ENCODE data around the gene XYLT1. TPM values are rescaled to one million over a fixed set of nuclear protein-coding genes. Genes with fewer than 3 reads are reported as not detected.

The XYLT1 gene
- total and polyA plus RNA-seq, 2 experiments from 2014 or later = 4.5 to 26.3 TPM

- H3K4me2 ChIP-seq (ENCODE audit: unreplicated experiment) = no peak overlapping the region
- no peaks in the 10 kb centered on the region for H3K4me1 ChIP-seq (ENCODE audit: insufficient read depth)
- H2AFZ ChIP-seq = no peak overlapping the region
- DNase-seq = no peak
- H3K9me2 ChIP-seq (ENCODE audit: insufficient read depth) = no peaks in the 10 kb centered on the region
- no peak for TF ChIP-seq EZH2 (IDR thresholded peaks at IDR 0.05; ENCODE audit: insufficient read depth, poor library complexity, severe bottlenecking)
- TF ChIP-seq EZH2phosphoT487 (IDR thresholded peaks at IDR 0.05; ENCODE audit: insufficient read depth, low read depth) = no peak
- no peak overlapping the region for H3K4me3 ChIP-seq
- no peaks in the 10 kb centered on the region for H3K9me3 ChIP-seq (ENCODE audit: low read depth)
- H4K20me1 ChIP-seq (ENCODE audit: insufficient read depth) = peaks cover 5% of the 10 kb centered on the region; the same call in 1 of the 2 replicates
- peaks cover 3% of the 10 kb centered on the region; the same call in 1 of the 2 replicates for H3K36me3 ChIP-seq (ENCODE audit: low read depth)
- WGBS, 2 experiments (ENCODE audit: low coverage in 1 of 2, low lambda C conversion rate in 2 of 2, missing lambda C conversion rate in 2 of 2) = 90 to 91% methylated on average over 8 of the region's 8 CpGs
- no peak overlapping the region for H3K27ac ChIP-seq
- no peak overlapping the region for H3K9ac ChIP-seq
- H3F3A ChIP-seq (ENCODE audit: insufficient read depth) = no peaks in the 10 kb centered on the region
- in situ Hi-C loops (cut with MboI) = no loop called here
- no peaks in the 10 kb centered on the region for H3K27me3 ChIP-seq (replicated peaks; ENCODE audit: insufficient read depth)
- peaks cover 100% of the 10 kb centered on the region for H3K79me2 ChIP-seq (ENCODE audit: insufficient read depth)
Measured at GRCh38 chr16:17246268-17246885, 224.4 kb downstream of the XYLT1 start.

GRCh38 chr16:17245776-17246175 is 225.0 kb downstream of the XYLT1 start:
- TF ChIP-seq EZH2 (IDR thresholded peaks at IDR 0.05; ENCODE audit: insufficient read depth, poor library complexity, severe bottlenecking) = no peak
- no peak for TF ChIP-seq EZH2phosphoT487 (IDR thresholded peaks at IDR 0.05; ENCODE audit: insufficient read depth, low read depth)
- in situ Hi-C loops (cut with MboI) = no loop called here
- Histone ChIP-seq H3K36me3 (ENCODE audit: low read depth) (peaks cover 3% of the 10 kb centered on the region; the same call in 1 of the 2 replicates), H3F3A (ENCODE audit: insufficient read depth) (0 out of 2 replicates have a peak, but pooled peaks cover 4% of the 10 kb centered on the region), H3K9me3 (ENCODE audit: low read depth) (no peaks in the 10 kb centered on the region), H3K27me3 (replicated peaks; ENCODE audit: insufficient read depth) (no peaks in the 10 kb centered on the region), H3K9me2 (ENCODE audit: insufficient read depth) (no peaks in the 10 kb centered on the region), H4K20me1 (ENCODE audit: insufficient read depth) (peaks cover 5% of the 10 kb centered on the region; the same call in 1 of the 2 replicates), H3K4me3 (no peak overlapping the region), H2AFZ (no peak overlapping the region), H3K27ac (no peak overlapping the region), H3K4me1 (ENCODE audit: insufficient read depth) (no peaks in the 10 kb centered on the region), H3K79me2 (ENCODE audit: insufficient read depth) (peaks cover 100% of the 10 kb centered on the region), H3K9ac (no peak overlapping the region), H3K4me2 (ENCODE audit: unreplicated experiment) (no peak overlapping the region)
- WGBS, 2 experiments (ENCODE audit: low coverage in 1 of 2, low lambda C conversion rate in 2 of 2, missing lambda C conversion rate in 2 of 2) = 91 to 94% methylated on average over 6 of the region's 6 CpGs
- DNase-seq = no peak

GRCh38 chr16:17244872-17245551 is 225.7 kb downstream of the XYLT1 start:
- Histone ChIP-seq H3K27me3 (replicated peaks; ENCODE audit: insufficient read depth) (no peaks in the 10 kb centered on the region), H3K9me2 (ENCODE audit: insufficient read depth) (no peaks in the 10 kb centered on the region), H2AFZ (no peak overlapping the region), H4K20me1 (ENCODE audit: insufficient read depth) (peaks cover 5% of the 10 kb centered on the region; the same call in 1 of the 2 replicates), H3K79me2 (ENCODE audit: insufficient read depth) (peaks cover 100% of the 10 kb centered on the region), H3K9me3 (ENCODE audit: low read depth) (no peaks in the 10 kb centered on the region), H3K9ac (no peak overlapping the region), H3K4me1 (ENCODE audit: insufficient read depth) (no peaks in the 10 kb centered on the region), H3F3A (ENCODE audit: insufficient read depth) (0 out of 2 replicates have a peak, but pooled peaks cover 4% of the 10 kb centered on the region), H3K4me2 (ENCODE audit: unreplicated experiment) (no peak overlapping the region), H3K36me3 (ENCODE audit: low read depth) (peaks cover 3% of the 10 kb centered on the region; the same call in 1 of the 2 replicates), H3K27ac (no peak overlapping the region), H3K4me3 (no peak overlapping the region)
- no peak for DNase-seq
- WGBS, 2 experiments (ENCODE audit: low coverage in 1 of 2, low lambda C conversion rate in 2 of 2, missing lambda C conversion rate in 2 of 2) = 85 to 88% methylated on average over 9 of the region's 9 CpGs
- in situ Hi-C loops (cut with MboI) = no loop called here
- no peak for TF ChIP-seq EZH2phosphoT487 (IDR thresholded peaks at IDR 0.05; ENCODE audit: insufficient read depth, low read depth)
- TF ChIP-seq EZH2 (IDR thresholded peaks at IDR 0.05; ENCODE audit: insufficient read depth, poor library complexity, severe bottlenecking) = no peak

GRCh38 chr16:17241264-17241835 is 229.4 kb downstream of the XYLT1 start:
- Histone ChIP-seq H4K20me1 (ENCODE audit: insufficient read depth) (peaks cover 5% of the 10 kb centered on the region; the same call in 1 of the 2 replicates), H3K9ac (no peak overlapping the region), H3K36me3 (ENCODE audit: low read depth) (peaks cover 10% of the 10 kb centered on the region), H3K4me1 (ENCODE audit: insufficient read depth) (no peaks in the 10 kb centered on the region), H3K27ac (no peak overlapping the region), H3K4me2 (ENCODE audit: unreplicated experiment) (no peak overlapping the region), H3K9me3 (ENCODE audit: low read depth) (no peaks in the 10 kb centered on the region), H3K27me3 (replicated peaks; ENCODE audit: insufficient read depth) (no peaks in the 10 kb centered on the region), H3K79me2 (ENCODE audit: insufficient read depth) (peaks cover 84% of the 10 kb centered on the region), H2AFZ (no peak overlapping the region), H3K9me2 (ENCODE audit: insufficient read depth) (no peaks in the 10 kb centered on the region), H3K4me3 (no peak overlapping the region), H3F3A (ENCODE audit: insufficient read depth) (peaks cover 16% of the 10 kb centered on the region; the same call in 1 of the 2 replicates)
- no peak for TF ChIP-seq EZH2phosphoT487 (IDR thresholded peaks at IDR 0.05; ENCODE audit: insufficient read depth, low read depth)
- TF ChIP-seq EZH2 (IDR thresholded peaks at IDR 0.05; ENCODE audit: insufficient read depth, poor library complexity, severe bottlenecking) = no peak
- DNase-seq = no peak
- in situ Hi-C loops (cut with MboI) = no loop called here
- 37 to 45% methylated on average over 8 of the region's 8 CpGs for WGBS, 2 experiments (ENCODE audit: low coverage in 1 of 2, low lambda C conversion rate in 2 of 2, missing lambda C conversion rate in 2 of 2)
